HepG2 (cell line): ENCODE measurements around the gene TEX12. TPM values are rescaled to one million over a fixed set of nuclear protein-coding genes. Genes with fewer than 3 reads are reported as not detected.

ENCODE experiments used
- ATAC-seq: fragments of 200-7000 bp; cut with Tn5 transposase; 3 replicates; pipeline ENCODE4 v1.9.1; 2020; ENCODE audit warnings: mild to moderate bottlenecking, moderate library complexity
- BruUV-seq: library from RNA; stranded (reverse); fragments of 400-500 nt; replicated peaks from 2 replicates; lab custom pipeline; 2021; lab: Mats Ljungman, UMichigan
- CTCF ChIA-PET: fragments of 300-600 bp; formaldehyde crosslinking; extraction: SDS; loops from one replicate; lab custom pipeline; 2021; ENCODE audit warnings: low total read pairs, inconsistent platforms, low intra/inter-chr PET ratio; lab: Yijun Ruan, JAX
- POLR2A ChIA-PET: fragments of 350-600 bp; sonication (Branson Sonifier 250); formaldehyde crosslinking; loops from one replicate; lab custom pipeline; 2020; ENCODE audit warnings: antibody characterized with exemption, inconsistent platforms; lab: Yijun Ruan, JAX
- DNase-seq: peaks from one replicate; pipeline ENCODE4 v3.0.0-alpha.2; 2015; ENCODE audit warnings: low spot score
- FAIRE-seq: peaks from 3 replicates; lab custom pipeline; 2011; peaks lifted over from hg19 to GRCh38; lab: Jason Lieb, UNC
- H2AFZ ChIP-seq: one replicate; pipeline ENCODE4 v1.6.1; 2011; ENCODE audit warnings: low read length, inconsistent platforms
- H3K27ac ChIP-seq: fragments of 300-600 bp; 3 replicates; pipeline ENCODE4 v1.8.0; 2011; ENCODE audit warnings: mixed run types, mild to moderate bottlenecking, mixed read lengths, low read length, inconsistent platforms; ENCODE audit not compliant: insufficient read depth; ENCODE audit errors: extremely low read length
- H3K27me3 ChIP-seq, 2 experiments: fragments of 200-600 bp in 1 of 2; 2 replicates in 1 of 2; 3 replicates in 1 of 2; pipeline versions ENCODE4 v1.6.0 to v1.8.0; 2011; ENCODE audit warnings: low read length in 2 of 2, mild to moderate bottlenecking in 2 of 2, moderate library complexity in 2 of 2, inconsistent platforms in 1 of 2; ENCODE audit not compliant: insufficient read depth in 2 of 2, control insufficient read depth in 1 of 2
- H3K36me3 ChIP-seq, 2 experiments: fragments of 200-600 bp in 1 of 2; replicated peaks in 1 of 2; 2 replicates in 1 of 2; 3 replicates in 1 of 2; pipeline versions ENCODE4 v1.5.1 to v1.8.0; 2011; ENCODE audit warnings: low read length in 2 of 2, inconsistent platforms in 1 of 2; ENCODE audit not compliant: insufficient read depth in 2 of 2, control insufficient read depth in 1 of 2
- H3K4me1 ChIP-seq: 2 replicates; pipeline ENCODE4 v1.5.1; 2012; ENCODE audit warnings: low read length, inconsistent platforms; ENCODE audit not compliant: insufficient read depth
- H3K4me2 ChIP-seq: 2 replicates; pipeline ENCODE4 v1.6.0; 2011; ENCODE audit warnings: low read depth, low read length, inconsistent platforms
- H3K4me3 ChIP-seq, 3 experiments: fragments of 200-600 bp in 1 of 3; sonication (generic), shearing (Covaris generic) in 1 of 3; replicated peaks in 1 of 3; 2 replicates each; pipeline ENCODE4 v1.5.1; 2011 to 2016; ENCODE audit warnings: low read length in 3 of 3, inconsistent platforms in 2 of 3, low read depth in 2 of 3, mild to moderate bottlenecking in 2 of 3, control low read depth in 1 of 3, mixed read lengths in 1 of 3; ENCODE audit not compliant: insufficient read depth in 1 of 3
- H3K79me2 ChIP-seq: one replicate; pipeline ENCODE4 v1.6.1; 2011; ENCODE audit warnings: low read length, inconsistent platforms; ENCODE audit not compliant: insufficient read depth
- H3K9ac ChIP-seq: 2 replicates; pipeline ENCODE4 v1.6.0; 2011; ENCODE audit warnings: mild to moderate bottlenecking, low read depth, low read length, inconsistent platforms; ENCODE audit not compliant: insufficient read depth
- H3K9me3 ChIP-seq: 2 replicates; pipeline ENCODE4 v1.5.1; 2012; ENCODE audit warnings: mild to moderate bottlenecking, low read length
- H4K20me1 ChIP-seq: 2 replicates; pipeline ENCODE4 v1.6.0; 2011; ENCODE audit warnings: inconsistent platforms, mild to moderate bottlenecking, low read length, moderate library complexity; ENCODE audit not compliant: insufficient read depth
- AFF4 ChIP-seq: sonication (generic); formaldehyde crosslinking; IDR thresholded peaks from 2 replicates; pipeline ENCODE4 v1.4.0; 2020; ENCODE audit warnings: missing genetic modification reagents
- ATF7-NPFF ChIP-seq: sonication (generic); formaldehyde crosslinking; IDR thresholded peaks from 2 replicates; pipeline ENCODE4 v1.8.1; 2023; ENCODE audit warnings: mild to moderate bottlenecking, low read depth, missing genetic modification reagents, moderate library complexity
- FOXP4 ChIP-seq: sonication (generic); formaldehyde crosslinking; IDR thresholded peaks from 2 replicates; pipeline ENCODE4 v1.4.0; 2020; ENCODE audit warnings: missing genetic modification reagents
- GABPB1 ChIP-seq: IDR thresholded peaks from 2 replicates; pipeline ENCODE4 v1.6.1; 2016; ENCODE audit warnings: mild to moderate bottlenecking, missing genetic modification reagents, moderate library complexity, missing compliant biosample characterization
- HOXD1 ChIP-seq: sonication (generic); formaldehyde crosslinking; IDR thresholded peaks from 2 replicates; pipeline ENCODE4 v1.5.0; 2020; ENCODE audit warnings: missing genetic modification reagents
- KDM4B ChIP-seq: sonication (generic); formaldehyde crosslinking; IDR thresholded peaks from 2 replicates; pipeline ENCODE4 v1.4.0; 2020; ENCODE audit warnings: missing genetic modification reagents
- KDM5A ChIP-seq: fragments of 200-600 bp; sonication (generic); IDR thresholded peaks from 2 replicates; pipeline ENCODE4 v1.7.0; 2018; ENCODE audit warnings: antibody characterized with exemption, mild to moderate bottlenecking, low read length, borderline replicate concordance
- PLRG1 ChIP-seq: fragments of 450-650 bp; conservative IDR thresholded peaks from 2 replicates; pipeline ENCODE4 v1.6.1; 2016
- SNAPC2 ChIP-seq: sonication (generic); formaldehyde crosslinking; IDR thresholded peaks from 2 replicates; pipeline ENCODE4 v1.8.1; 2022; ENCODE audit warnings: mild to moderate bottlenecking, missing genetic modification reagents
- SOX6 ChIP-seq, 2 experiments: fragments of 450-650 bp in 1 of 2; sonication (generic) in 1 of 2; formaldehyde crosslinking in 1 of 2; IDR thresholded peaks; 2 replicates each; pipeline versions ENCODE4 v1.4.0 to v1.6.1; 2017 to 2020; ENCODE audit warnings: antibody characterized with exemption in 1 of 2, mild to moderate bottlenecking in 1 of 2, missing genetic modification reagents in 1 of 2
- ZNF33B ChIP-seq: sonication (generic); formaldehyde crosslinking; IDR thresholded peaks from 2 replicates; pipeline ENCODE4 v1.5.1; 2020; ENCODE audit warnings: mild to moderate bottlenecking, missing genetic modification reagents
- ZNF577 ChIP-seq: sonication (generic); formaldehyde crosslinking; IDR thresholded peaks from 2 replicates; pipeline ENCODE4 v1.4.0; 2020; ENCODE audit warnings: mild to moderate bottlenecking, low read depth, missing genetic modification reagents, borderline replicate concordance
- ZNF589 ChIP-seq: sonication (generic); formaldehyde crosslinking; conservative IDR thresholded peaks from 2 replicates; pipeline ENCODE4 v1.8.0; 2022; ENCODE audit warnings: mild to moderate bottlenecking, moderate library complexity, missing genetic modification reagents
- ZNF597 ChIP-seq: sonication (generic); formaldehyde crosslinking; IDR thresholded peaks from 2 replicates; pipeline ENCODE4 v1.5.0; 2020; ENCODE audit warnings: missing genetic modification reagents
- ZNF652 ChIP-seq: IDR thresholded peaks from 2 replicates; pipeline ENCODE4 v1.6.1; 2016; ENCODE audit warnings: low read depth, borderline replicate concordance
- in situ Hi-C: cut with HindIII; loops from 2 replicates; pipeline ENCODE4 v1.10.0; 2017; ENCODE audit warnings: low pct_unique_long_range_greater_than_20kb; ENCODE audit not compliant: extremely low pct_ligation_motif_present
- intact Hi-C: fragments of 100-400 bp; cut with micrococcal nuclease; formaldehyde crosslinking; loops from one replicate; pipeline ENCODE4 v1.10.0; 2022; ENCODE audit not compliant: unreplicated experiment
- polyA plus RNA-seq, 8 experiments: library from polyadenylated mRNA; depleted of rRNA in 3 of 8; stranded (reverse) in 7 of 8; unstranded in 1 of 8; fragments of >200 nt; fragmentation: Illumina TruSeq in 4 of 8; extraction: Trizol in 4 of 8; gene quantifications; 2 replicates each; pipeline versions ENCODE4 v1.2.1 to v1.2.3, GENCODE V29; 2011 to 2016; ENCODE audit warnings: low read depth in 4 of 8, missing spikeins in 1 of 8, mixed read lengths in 1 of 8; ENCODE audit not compliant: insufficient read depth in 1 of 8
- total RNA-seq, 5 experiments: library from RNA; depleted of rRNA; stranded (reverse); fragments of >200 nt; fragmentation: Illumina TruSeq; extraction: Trizol; gene quantifications; 2 replicates each; pipeline ENCODE4 v1.2.3, GENCODE V29; 2016; ENCODE audit warnings: low read depth in 1 of 5

Gene TEX12
- total and polyA plus RNA-seq, 2 of the 13 experiments (the other 11 are each of a cell fraction or from before 2014, with no cell fraction given): not detected

- TF ChIP-seq ZNF577 (CRISPR knock-in tag): no peak
Observed at GRCh38 chr11:112212290-112212689, 45.1 kb downstream of the TEX12 start (continued).

- H2AFZ ChIP-seq: no peak overlapping the region
- intact Hi-C loops: loop anchor here (10.0 kb wide), 1 partner anchor 1072 kb away; no protein-coding TSS in a partner anchor
- POLR2A ChIA-PET: no interaction called here
- no peaks in the 10 kb centered on the region for H3K79me2 ChIP-seq
- H4K20me1 ChIP-seq: no peaks in the 10 kb centered on the region
- no peak overlapping the region for H3K4me2 ChIP-seq
- DNase-seq (no peak), ATAC-seq (no peak), FAIRE-seq (no peak)
- no peaks in the 10 kb centered on the region for H3K9me3 ChIP-seq
- H3K27ac ChIP-seq: no peak overlapping the region
- CTCF ChIA-PET: no interaction called here
- H3K9ac ChIP-seq: no peak overlapping the region
- no peaks in the 10 kb centered on the region for H3K27me3 ChIP-seq
- H3K36me3 ChIP-seq: no peaks in the 10 kb centered on the region
- no peak overlapping the region for H3K4me3 ChIP-seq
- in situ Hi-C loops: loop anchor here (10.0 kb wide), 1 partner anchor 342 kb away; no protein-coding TSS in a partner anchor
- H3K4me1 ChIP-seq: peaks cover 11% of the 10 kb centered on the region
- no TSS peak for BruUV-seq
- TF ChIP-seq GABPB1 (CRISPR knock-in tag): no peak
- no peak for TF ChIP-seq KDM5A
- TF ChIP-seq HOXD1: no peak
- TF ChIP-seq KDM4B (CRISPR knock-in tag): no peak
- no peak for TF ChIP-seq SOX6 (IDR thresholded peaks at IDR 0.05)
- TF ChIP-seq SOX6 (CRISPR knock-in tag; IDR thresholded peaks at IDR 0.05): no peak
- TF ChIP-seq PLRG1: no peak
- TF ChIP-seq ZNF597: no peak
- TF ChIP-seq ZNF589 (CRISPR knock-in tag): no peak
- TF ChIP-seq ATF7-NPFF (CRISPR knock-in tag): no peak
- TF ChIP-seq SNAPC2 (CRISPR knock-in tag): no peak
- TF ChIP-seq ZNF652 (CRISPR knock-in tag): no peak
- no peak for TF ChIP-seq FOXP4 (CRISPR knock-in tag)
- TF ChIP-seq AFF4 (CRISPR knock-in tag): no peak
- no peak for TF ChIP-seq ZNF33B (CRISPR knock-in tag)
Observed at GRCh38 chr11:112212710-112213109, 45.5 kb downstream of the TEX12 start.
